ENCODE data around the gene COL18A1.

The COL18A1 gene

DNA sequence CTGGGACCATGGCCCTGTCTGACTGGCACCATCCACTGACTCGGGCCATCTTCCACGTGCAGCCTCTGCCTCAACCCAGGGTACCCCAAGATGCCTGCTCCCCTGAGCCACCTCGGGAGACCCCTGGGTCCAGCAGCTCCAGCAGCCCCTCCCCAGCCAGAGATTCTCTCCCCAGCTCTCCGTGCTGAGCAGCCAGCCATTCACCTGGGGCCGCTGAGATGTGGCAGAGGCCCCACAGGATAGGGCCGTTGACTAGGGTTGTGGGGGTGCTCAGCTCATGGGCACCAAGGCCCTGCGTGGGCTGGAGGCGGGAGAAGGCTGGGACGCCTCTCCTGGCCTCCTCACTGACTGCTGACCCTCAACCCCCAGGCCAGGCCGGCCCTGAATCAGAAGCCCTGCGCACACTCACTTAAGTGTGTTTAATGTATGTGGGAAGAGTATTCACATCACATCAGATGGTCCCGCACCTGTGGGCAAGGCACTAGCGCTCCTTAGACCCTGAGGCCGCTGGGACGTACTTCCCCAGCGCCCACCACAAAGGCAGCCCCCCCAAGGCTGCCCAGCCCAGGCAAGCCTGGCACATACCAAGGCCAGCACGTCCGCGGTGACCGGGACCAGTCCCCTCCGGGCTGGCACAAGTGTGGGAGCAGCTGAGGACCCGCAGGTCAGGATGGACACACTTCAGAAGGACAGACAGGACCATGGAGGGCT, 109.5 kb downstream of the COL18A1 start:
- no peak overlapping the region for H3K27ac ChIP-seq (ENCODE audit: poor library complexity, severe bottlenecking)
- H3K4me3 ChIP-seq (ENCODE audit: severe bottlenecking) = no peak overlapping the region
- H3K36me3 ChIP-seq (ENCODE audit: low read depth) = peaks cover 20% of the 10 kb centered on the region
- H3K9me3 ChIP-seq (ENCODE audit: severe bottlenecking) = peaks cover 11% of the 10 kb centered on the region
- TF ChIP-seq, protein P1, sequence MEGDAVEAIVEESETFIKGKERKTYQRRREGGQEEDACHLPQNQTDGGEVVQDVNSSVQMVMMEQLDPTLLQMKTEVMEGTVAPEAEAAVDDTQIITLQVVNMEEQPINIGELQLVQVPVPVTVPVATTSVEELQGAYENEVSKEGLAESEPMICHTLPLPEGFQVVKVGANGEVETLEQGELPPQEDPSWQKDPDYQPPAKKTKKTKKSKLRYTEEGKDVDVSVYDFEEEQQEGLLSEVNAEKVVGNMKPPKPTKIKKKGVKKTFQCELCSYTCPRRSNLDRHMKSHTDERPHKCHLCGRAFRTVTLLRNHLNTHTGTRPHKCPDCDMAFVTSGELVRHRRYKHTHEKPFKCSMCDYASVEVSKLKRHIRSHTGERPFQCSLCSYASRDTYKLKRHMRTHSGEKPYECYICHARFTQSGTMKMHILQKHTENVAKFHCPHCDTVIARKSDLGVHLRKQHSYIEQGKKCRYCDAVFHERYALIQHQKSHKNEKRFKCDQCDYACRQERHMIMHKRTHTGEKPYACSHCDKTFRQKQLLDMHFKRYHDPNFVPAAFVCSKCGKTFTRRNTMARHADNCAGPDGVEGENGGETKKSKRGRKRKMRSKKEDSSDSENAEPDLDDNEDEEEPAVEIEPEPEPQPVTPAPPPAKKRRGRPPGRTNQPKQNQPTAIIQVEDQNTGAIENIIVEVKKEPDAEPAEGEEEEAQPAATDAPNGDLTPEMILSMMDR (IDR thresholded peaks at IDR 0.05; ENCODE audit: poor library complexity, severe bottlenecking) = no peak
- H3K4me1 ChIP-seq (ENCODE audit: insufficient read depth, poor library complexity, severe bottlenecking) = peaks cover 3% of the 10 kb centered on the region
- ATAC-seq (ENCODE audit: low read depth) (no peak), DNase-seq (ENCODE audit: low spot score) (peak; percentile 30)
- H3K27me3 ChIP-seq (ENCODE audit: insufficient read depth, poor library complexity, severe bottlenecking) = no peaks in the 10 kb centered on the region

DNA sequence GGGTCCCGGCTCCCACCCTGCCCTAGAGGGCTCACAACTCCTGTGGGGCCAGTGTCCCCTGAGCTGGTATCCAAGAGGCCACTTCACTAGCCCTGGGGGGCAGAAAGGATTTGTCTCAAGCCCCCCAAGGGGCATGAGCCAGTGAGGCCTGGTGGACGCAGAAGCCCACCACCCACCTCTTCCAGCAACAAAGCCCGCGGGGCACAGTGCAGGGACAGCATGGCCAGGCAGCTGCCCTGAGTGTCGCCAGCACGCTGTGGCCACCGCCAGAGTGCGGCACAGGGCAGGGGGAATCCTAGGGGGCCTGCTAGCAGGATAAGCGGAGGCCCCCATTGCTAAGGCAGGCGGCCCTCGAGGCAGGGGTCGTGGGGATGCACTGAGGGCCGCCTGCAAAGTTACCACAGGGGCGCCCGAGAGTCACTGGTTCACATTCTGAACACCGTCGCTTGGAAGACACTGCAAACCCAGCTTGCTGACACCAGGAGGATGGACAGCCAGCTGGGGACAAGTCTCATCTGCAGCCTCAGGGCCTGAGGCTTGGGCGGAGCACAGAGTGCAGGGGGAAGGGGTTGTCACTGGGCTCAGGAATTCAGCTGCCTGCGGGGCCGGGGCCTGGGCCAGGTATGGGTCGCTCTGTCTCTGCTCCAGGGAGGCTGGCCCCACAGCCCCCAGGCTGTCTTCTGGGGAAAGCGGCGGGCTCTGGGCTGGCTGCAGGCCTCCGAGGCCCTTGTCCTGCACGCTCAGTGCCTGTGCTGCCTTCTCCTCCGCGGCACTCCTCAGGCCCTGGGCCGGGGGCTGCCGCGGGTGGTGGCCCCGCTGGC, 110.5 kb downstream of the COL18A1 start:
- Histone ChIP-seq H3K36me3 (ENCODE audit: low read depth) (peaks cover 30% of the 10 kb centered on the region), H3K27me3 (ENCODE audit: insufficient read depth, poor library complexity, severe bottlenecking) (no peaks in the 10 kb centered on the region), H3K27ac (ENCODE audit: poor library complexity, severe bottlenecking) (no peak overlapping the region), H3K9me3 (ENCODE audit: severe bottlenecking) (peaks cover 11% of the 10 kb centered on the region), H3K4me3 (ENCODE audit: severe bottlenecking) (no peak overlapping the region), H3K4me1 (ENCODE audit: insufficient read depth, poor library complexity, severe bottlenecking) (peaks cover 3% of the 10 kb centered on the region)
- ATAC-seq (ENCODE audit: low read depth) (no peak), DNase-seq (ENCODE audit: low spot score) (peak; percentile 47)
- TF ChIP-seq, protein P1 (IDR thresholded peaks at IDR 0.05; ENCODE audit: poor library complexity, severe bottlenecking) = no peak

DNA sequence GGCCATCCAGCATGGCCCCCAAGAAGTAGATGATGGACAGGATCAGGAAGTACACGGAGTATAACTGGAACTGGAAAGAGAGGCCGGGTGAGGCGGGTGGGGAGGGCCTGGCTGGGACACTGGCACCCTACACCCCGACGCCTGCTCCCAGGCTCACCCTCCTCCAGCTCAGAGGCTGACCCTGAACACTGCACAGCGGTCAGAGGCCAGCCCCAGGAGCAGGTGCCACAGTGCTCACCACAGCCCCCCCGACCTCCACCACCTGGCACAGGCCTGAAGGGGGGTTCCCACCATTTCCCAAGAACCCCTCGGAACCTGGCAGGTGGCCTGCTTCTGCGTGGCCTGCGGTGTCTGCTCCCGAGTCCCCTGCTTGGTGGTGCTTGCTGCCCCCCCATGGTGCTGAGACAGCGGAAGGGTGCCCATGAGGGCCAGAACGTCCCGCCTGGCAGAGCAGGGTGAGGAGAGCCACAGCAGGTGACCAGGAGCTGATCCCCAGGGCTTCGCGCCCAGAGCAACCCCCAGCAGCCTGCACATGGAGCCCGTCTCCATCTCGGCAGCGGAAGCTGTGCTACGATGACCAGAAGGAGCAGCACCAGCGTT, 111.2 kb downstream of the COL18A1 start:
- H3K27me3 ChIP-seq (ENCODE audit: insufficient read depth, poor library complexity, severe bottlenecking) = no peaks in the 10 kb centered on the region
- peaks cover 35% of the 10 kb centered on the region for H3K36me3 ChIP-seq (ENCODE audit: low read depth)
- TF ChIP-seq, protein P1 (IDR thresholded peaks at IDR 0.05; ENCODE audit: poor library complexity, severe bottlenecking) = no peak
- DNase-seq (ENCODE audit: low spot score) (peak; percentile 45), ATAC-seq (ENCODE audit: low read depth) (no peak)
- H3K4me3 ChIP-seq (ENCODE audit: severe bottlenecking) = no peak overlapping the region
- H3K27ac ChIP-seq (ENCODE audit: poor library complexity, severe bottlenecking) = no peak overlapping the region
- H3K4me1 ChIP-seq (ENCODE audit: insufficient read depth, poor library complexity, severe bottlenecking) = peaks cover 3% of the 10 kb centered on the region
- H3K9me3 ChIP-seq (ENCODE audit: severe bottlenecking) = peaks cover 12% of the 10 kb centered on the region

DNA sequence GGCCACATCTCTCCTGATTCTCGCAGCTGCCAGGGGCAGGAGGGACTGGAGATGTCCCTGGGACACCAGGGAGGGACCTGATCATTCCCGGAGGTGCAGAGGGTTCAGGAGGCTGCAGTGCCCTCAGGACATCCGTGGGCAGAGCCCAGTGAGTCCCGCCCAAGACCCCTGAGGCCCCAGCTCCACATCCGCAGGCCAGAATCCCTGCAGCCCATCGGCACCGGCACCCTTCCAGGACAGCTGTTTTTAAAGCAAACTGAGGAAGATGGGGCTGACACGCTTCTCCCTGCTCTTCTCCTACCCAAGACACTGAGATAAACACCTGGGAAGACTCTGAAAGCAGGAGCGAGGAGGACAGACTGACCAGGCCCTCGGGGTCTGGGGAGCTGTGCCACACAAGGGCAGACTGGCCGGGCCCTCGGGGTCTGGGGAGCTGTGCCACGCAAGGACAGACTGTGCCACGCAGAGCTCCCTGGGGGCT, 111.7 kb downstream of the COL18A1 start:
- DNase-seq (ENCODE audit: low spot score) = peak; percentile 37
- H3K27ac ChIP-seq (ENCODE audit: poor library complexity, severe bottlenecking) = no peak overlapping the region
- H3K4me3 ChIP-seq (ENCODE audit: severe bottlenecking) = no peak overlapping the region
- no peak for ATAC-seq (ENCODE audit: low read depth)
- H3K36me3 ChIP-seq (ENCODE audit: low read depth) = peaks cover 41% of the 10 kb centered on the region
- TF ChIP-seq, protein P1 (IDR thresholded peaks at IDR 0.05; ENCODE audit: poor library complexity, severe bottlenecking) = no peak
- peaks cover 3% of the 10 kb centered on the region for H3K4me1 ChIP-seq (ENCODE audit: insufficient read depth, poor library complexity, severe bottlenecking)
- H3K9me3 ChIP-seq (ENCODE audit: severe bottlenecking) = peaks cover 15% of the 10 kb centered on the region
- no peaks in the 10 kb centered on the region for H3K27me3 ChIP-seq (ENCODE audit: insufficient read depth, poor library complexity, severe bottlenecking)
